ENCODE measurements around the gene EPAS1.

The EPAS1 gene

DNA sequence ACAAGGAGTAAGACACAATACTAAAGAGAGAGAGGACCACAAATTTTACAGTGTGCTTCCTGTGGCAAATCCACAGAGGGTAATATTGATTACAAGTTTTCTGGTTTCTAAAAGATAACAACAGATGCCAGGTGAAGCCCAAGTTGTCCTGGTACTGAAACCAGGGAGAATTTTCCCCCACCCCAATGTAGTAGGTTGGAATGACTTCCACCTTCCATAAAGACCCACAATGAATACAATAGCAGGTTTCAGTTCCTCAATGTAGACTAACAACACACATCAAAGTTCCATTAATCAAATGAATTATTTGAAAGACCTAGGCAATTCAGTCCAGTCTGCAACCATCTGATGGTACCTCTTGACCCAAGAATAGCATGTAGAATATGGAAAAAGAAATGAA is 138.1 kb downstream of the EPAS1 start:
- H3K27me3 ChIP-seq: no peaks in the 10 kb centered on the region
- no peak for DNase-seq
- no peaks in the 10 kb centered on the region for H3K4me1 ChIP-seq
- H3K27ac ChIP-seq: no peak overlapping the region
- intact Hi-C loops (cut with DNase I; ENCODE audit: low total_unique reads): no loop called here
- H3K9me3 ChIP-seq: no peaks in the 10 kb centered on the region
- TF ChIP-seq CTCF (IDR thresholded peaks at IDR 0.05): no peak
- H3K4me3 ChIP-seq: no peak overlapping the region
- no peaks in the 10 kb centered on the region for H3K36me3 ChIP-seq

- DNase-seq: no peak
- H3K4me1 ChIP-seq: no peaks in the 10 kb centered on the region
- H3K27ac ChIP-seq: no peak overlapping the region
- intact Hi-C loops (cut with DNase I; ENCODE audit: low total_unique reads): no loop called here
- no peak for TF ChIP-seq CTCF (IDR thresholded peaks at IDR 0.05)
- no peaks in the 10 kb centered on the region for H3K9me3 ChIP-seq
- H3K36me3 ChIP-seq: no peaks in the 10 kb centered on the region
- no peak overlapping the region for H3K4me3 ChIP-seq
- H3K27me3 ChIP-seq: no peaks in the 10 kb centered on the region
Measured at GRCh38 chr2:46435796-46436360, 138.7 kb downstream of the EPAS1 start.

Data from tibial artery (tissue), 4 donors.